Measurements from ENCODE around the gene GRID2. TPM values are rescaled to one million over a fixed set of nuclear protein-coding genes. Genes with fewer than 3 reads are reported as not detected.

GRID2 gene
- total and polyA plus RNA-seq, 9 of the 15 experiments (the other 6 are each of a cell fraction or from before 2014, with no cell fraction given), result 0.04 TPM; not detected in 7

DNA sequence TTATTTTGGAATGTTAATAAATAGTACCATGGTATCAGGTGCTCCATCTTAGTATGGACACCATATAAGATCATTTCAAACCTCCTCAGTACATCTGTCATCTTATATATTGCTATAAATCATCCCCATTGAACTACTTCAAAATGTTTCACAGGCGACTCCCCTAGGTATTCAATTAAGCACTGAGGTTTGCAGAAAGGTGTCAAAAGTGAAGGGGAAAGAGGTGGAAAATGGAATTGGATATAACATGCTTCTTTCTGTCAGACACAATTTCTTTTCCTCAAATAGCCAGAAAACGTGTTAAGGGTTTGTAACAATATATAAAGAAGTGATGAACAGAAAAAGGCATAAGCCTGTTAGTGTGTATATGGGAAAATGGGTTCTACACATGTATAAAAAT lies 325.5 kb downstream of the GRID2 start:
- no peak overlapping the region for H3K27ac ChIP-seq (ENCODE audit: extremely low read depth, low read depth, low read length)
- H3K9me1 ChIP-seq (ENCODE audit: control insufficient read depth, insufficient read depth, low read length), result no peaks in the 10 kb centered on the region
- no peaks in the 10 kb centered on the region for H3K27me3 ChIP-seq (ENCODE audit: control insufficient read depth in 2 of 2, insufficient read depth in 2 of 2, low read length in 2 of 2)
- no peak overlapping the region for H3K4me3 ChIP-seq
- in situ Hi-C loops (cut with MboI), result no loop called here
- H3K79me2 ChIP-seq (ENCODE audit: control insufficient read depth, insufficient read depth, low read length), result no peaks in the 10 kb centered on the region
- no peaks in the 10 kb centered on the region for H3K36me3 ChIP-seq (ENCODE audit: control insufficient read depth, insufficient read depth, low read length)
- H3K9me3 ChIP-seq (replicated peaks; ENCODE audit: control insufficient read depth, insufficient read depth, low read depth, low read length), result no peaks in the 10 kb centered on the region
- no peaks in the 10 kb centered on the region for H3K4me1 ChIP-seq (replicated peaks in 1 of 2; ENCODE audit: control insufficient read depth in 2 of 2, insufficient read depth in 2 of 2, low read length in 2 of 2)
- POLR2A ChIA-PET, result no interaction called here
- ATAC-seq, result no peak
- no peak overlapping the region for H3K4me2 ChIP-seq (ENCODE audit: insufficient read depth, low read length)
- intact Hi-C loops (cut with micrococcal nuclease), result no loop called here
- CTCF ChIA-PET (ENCODE audit: low intra/inter-chr PET ratio), result no interaction called here
- DNase-seq (ENCODE audit: extremely low read depth in 1 of 4, low spot score in 3 of 4), result no peak
- 4% methylated on average over 2 of the region's 2 CpGs for WGBS (ENCODE audit: insufficient coverage, low coverage, missing lambda C conversion rate)
- BruUV-seq (replicated peaks), result no TSS peak
- H4K20me1 ChIP-seq (replicated peaks; ENCODE audit: control insufficient read depth, insufficient read depth, low read length), result no peaks in the 10 kb centered on the region
- no peak overlapping the region for H2AFZ ChIP-seq (ENCODE audit: low read depth, low read length)
- FAIRE-seq, result no peak
- no peak overlapping the region for H3K9ac ChIP-seq (ENCODE audit: insufficient read depth in 1 of 2, low read depth in 2 of 2, low read length in 2 of 2)
- TF ChIP-seq CBX5 (IDR thresholded peaks at IDR 0.05; ENCODE audit: borderline replicate concordance, low read depth), result no peak
- TF ChIP-seq, protein P1, sequence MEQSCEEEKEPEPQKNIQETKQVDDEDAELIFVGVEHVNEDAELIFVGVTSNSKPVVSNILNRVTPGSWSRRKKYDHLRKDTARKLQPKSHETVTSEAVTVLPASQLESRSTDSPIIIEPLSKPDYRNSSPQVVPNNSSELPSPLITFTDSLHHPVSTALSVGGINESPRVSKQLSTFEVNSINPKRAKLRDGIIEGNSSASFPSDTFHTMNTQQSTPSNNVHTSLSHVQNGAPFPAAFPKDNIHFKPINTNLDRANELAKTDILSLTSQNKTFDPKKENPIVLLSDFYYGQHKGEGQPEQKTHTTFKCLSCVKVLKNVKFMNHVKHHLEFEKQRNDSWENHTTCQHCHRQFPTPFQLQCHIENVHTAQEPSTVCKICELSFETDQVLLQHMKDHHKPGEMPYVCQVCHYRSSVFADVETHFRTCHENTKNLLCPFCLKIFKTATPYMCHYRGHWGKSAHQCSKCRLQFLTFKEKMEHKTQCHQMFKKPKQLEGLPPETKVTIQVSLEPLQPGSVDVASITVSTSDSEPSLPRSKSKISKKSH (CRISPR knock-in tag; IDR thresholded peaks at IDR 0.05), result no peak
- no peak for TF ChIP-seq ZNF436 (CRISPR knock-in tag; IDR thresholded peaks at IDR 0.05)
- no peak for TF ChIP-seq ZNF12 (CRISPR knock-in tag; IDR thresholded peaks at IDR 0.05)
- TF ChIP-seq ELF4 (CRISPR knock-in tag; IDR thresholded peaks at IDR 0.05), result no peak
- no peak for TF ChIP-seq ZFP36 (IDR thresholded peaks at IDR 0.05; ENCODE audit: low read depth, low read length, partially characterized antibody)
- TF ChIP-seq SAFB (IDR thresholded peaks at IDR 0.05; ENCODE audit: borderline replicate concordance, low read depth, low read length), result no peak
- no peak for TF ChIP-seq NFATC3 (IDR thresholded peaks at IDR 0.05)
- TF ChIP-seq, protein P2, sequence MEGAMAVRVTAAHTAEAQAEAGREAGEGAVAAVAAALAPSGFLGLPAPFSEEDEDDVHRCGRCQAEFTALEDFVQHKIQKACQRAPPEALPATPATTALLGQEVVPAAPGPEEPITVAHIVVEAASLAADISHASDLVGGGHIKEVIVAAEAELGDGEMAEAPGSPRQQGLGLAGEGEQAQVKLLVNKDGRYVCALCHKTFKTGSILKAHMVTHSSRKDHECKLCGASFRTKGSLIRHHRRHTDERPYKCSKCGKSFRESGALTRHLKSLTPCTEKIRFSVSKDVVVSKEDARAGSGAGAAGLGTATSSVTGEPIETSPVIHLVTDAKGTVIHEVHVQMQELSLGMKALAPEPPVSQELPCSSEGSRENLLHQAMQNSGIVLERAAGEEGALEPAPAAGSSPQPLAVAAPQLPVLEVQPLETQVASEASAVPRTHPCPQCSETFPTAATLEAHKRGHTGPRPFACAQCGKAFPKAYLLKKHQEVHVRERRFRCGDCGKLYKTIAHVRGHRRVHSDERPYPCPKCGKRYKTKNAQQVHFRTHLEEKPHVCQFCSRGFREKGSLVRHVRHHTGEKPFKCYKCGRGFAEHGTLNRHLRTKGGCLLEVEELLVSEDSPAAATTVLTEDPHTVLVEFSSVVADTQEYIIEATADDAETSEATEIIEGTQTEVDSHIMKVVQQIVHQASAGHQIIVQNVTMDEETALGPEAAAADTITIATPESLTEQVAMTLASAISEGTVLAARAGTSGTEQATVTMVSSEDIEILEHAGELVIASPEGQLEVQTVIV (CRISPR knock-in tag; IDR thresholded peaks at IDR 0.05; ENCODE audit: borderline replicate concordance), result no peak
- TF ChIP-seq MXI1 (IDR thresholded peaks at IDR 0.05; ENCODE audit: low read depth, low read length), result no peak
- TF ChIP-seq, protein P3, sequence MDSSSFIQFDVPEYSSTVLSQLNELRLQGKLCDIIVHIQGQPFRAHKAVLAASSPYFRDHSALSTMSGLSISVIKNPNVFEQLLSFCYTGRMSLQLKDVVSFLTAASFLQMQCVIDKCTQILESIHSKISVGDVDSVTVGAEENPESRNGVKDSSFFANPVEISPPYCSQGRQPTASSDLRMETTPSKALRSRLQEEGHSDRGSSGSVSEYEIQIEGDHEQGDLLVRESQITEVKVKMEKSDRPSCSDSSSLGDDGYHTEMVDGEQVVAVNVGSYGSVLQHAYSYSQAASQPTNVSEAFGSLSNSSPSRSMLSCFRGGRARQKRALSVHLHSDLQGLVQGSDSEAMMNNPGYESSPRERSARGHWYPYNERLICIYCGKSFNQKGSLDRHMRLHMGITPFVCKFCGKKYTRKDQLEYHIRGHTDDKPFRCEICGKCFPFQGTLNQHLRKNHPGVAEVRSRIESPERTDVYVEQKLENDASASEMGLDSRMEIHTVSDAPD (CRISPR knock-in tag; IDR thresholded peaks at IDR 0.05), result no peak
- no peak for TF ChIP-seq NR2C1 (IDR thresholded peaks at IDR 0.05)
- no peak for TF ChIP-seq NR2C1 (tag; IDR thresholded peaks at IDR 0.05)
- TF ChIP-seq, protein P4, sequence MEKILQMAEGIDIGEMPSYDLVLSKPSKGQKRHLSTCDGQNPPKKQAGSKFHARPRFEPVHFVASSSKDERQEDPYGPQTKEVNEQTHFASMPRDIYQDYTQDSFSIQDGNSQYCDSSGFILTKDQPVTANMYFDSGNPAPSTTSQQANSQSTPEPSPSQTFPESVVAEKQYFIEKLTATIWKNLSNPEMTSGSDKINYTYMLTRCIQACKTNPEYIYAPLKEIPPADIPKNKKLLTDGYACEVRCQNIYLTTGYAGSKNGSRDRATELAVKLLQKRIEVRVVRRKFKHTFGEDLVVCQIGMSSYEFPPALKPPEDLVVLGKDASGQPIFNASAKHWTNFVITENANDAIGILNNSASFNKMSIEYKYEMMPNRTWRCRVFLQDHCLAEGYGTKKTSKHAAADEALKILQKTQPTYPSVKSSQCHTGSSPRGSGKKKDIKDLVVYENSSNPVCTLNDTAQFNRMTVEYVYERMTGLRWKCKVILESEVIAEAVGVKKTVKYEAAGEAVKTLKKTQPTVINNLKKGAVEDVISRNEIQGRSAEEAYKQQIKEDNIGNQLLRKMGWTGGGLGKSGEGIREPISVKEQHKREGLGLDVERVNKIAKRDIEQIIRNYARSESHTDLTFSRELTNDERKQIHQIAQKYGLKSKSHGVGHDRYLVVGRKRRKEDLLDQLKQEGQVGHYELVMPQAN (IDR thresholded peaks at IDR 0.05; ENCODE audit: borderline replicate concordance), result no peak
- TF ChIP-seq SNRNP70 (optimal IDR thresholded peaks at IDR 0.05; ENCODE audit: low read depth, low read length), result no peak
- TF ChIP-seq, protein P5, sequence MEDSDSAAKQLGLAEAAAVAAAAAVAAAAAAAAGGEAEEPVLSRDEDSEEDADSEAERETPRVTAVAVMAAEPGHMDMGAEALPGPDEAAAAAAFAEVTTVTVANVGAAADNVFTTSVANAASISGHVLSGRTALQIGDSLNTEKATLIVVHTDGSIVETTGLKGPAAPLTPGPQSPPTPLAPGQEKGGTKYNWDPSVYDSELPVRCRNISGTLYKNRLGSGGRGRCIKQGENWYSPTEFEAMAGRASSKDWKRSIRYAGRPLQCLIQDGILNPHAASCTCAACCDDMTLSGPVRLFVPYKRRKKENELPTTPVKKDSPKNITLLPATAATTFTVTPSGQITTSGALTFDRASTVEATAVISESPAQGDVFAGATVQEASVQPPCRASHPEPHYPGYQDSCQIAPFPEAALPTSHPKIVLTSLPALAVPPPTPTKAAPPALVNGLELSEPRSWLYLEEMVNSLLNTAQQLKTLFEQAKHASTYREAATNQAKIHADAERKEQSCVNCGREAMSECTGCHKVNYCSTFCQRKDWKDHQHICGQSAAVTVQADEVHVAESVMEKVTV (CRISPR knock-in tag; IDR thresholded peaks at IDR 0.05), result no peak
